ENCODE measurements around the gene IL1RAPL1.
"Not testable (repeated sequence)": the region's sequence is repeated elsewhere in the genome, so short reads cannot be mapped to it uniquely, and the experiment has no call there.

Gene IL1RAPL1

GRCh38 chrX:29285664-29286063, 698.4 kb downstream of the IL1RAPL1 start:
- no peak for DNase-seq

GRCh38 chrX:29295987-29296680, 708.9 kb downstream of the IL1RAPL1 start:
- DNase-seq: no peak

- no peak for DNase-seq
Observed at GRCh38 chrX:29297171-29297800, 710.0 kb downstream of the IL1RAPL1 start.

GRCh38 chrX:29299684-29300083, 712.4 kb downstream of the IL1RAPL1 start:
- DNase-seq: no peak

GRCh38 chrX:29308726-29309125, 721.5 kb downstream of the IL1RAPL1 start:
- no peak for DNase-seq

GRCh38 chrX:29315931-29316330, 728.7 kb downstream of the IL1RAPL1 start:
- no peak for DNase-seq

- DNase-seq: no peak
Observed at GRCh38 chrX:29318012-29318411, 730.8 kb downstream of the IL1RAPL1 start.

GRCh38 chrX:29332429-29332828, 745.2 kb downstream of the IL1RAPL1 start:
- DNase-seq: not testable (repeated sequence)

- DNase-seq: not testable (repeated sequence)
Observed at GRCh38 chrX:29333091-29333490, 745.8 kb downstream of the IL1RAPL1 start.

GRCh38 chrX:29348288-29348687, 761.0 kb downstream of the IL1RAPL1 start:
- no peak for DNase-seq

- DNase-seq: no peak
Observed at GRCh38 chrX:29359276-29359675, 772.0 kb downstream of the IL1RAPL1 start.

- not testable (repeated sequence) for DNase-seq
Observed at GRCh38 chrX:29374765-29375164, 787.5 kb downstream of the IL1RAPL1 start.

GRCh38 chrX:29376584-29376983, 789.3 kb downstream of the IL1RAPL1 start:
- no peak for DNase-seq

- DNase-seq: no peak
Observed at GRCh38 chrX:29382811-29383210, 795.6 kb downstream of the IL1RAPL1 start.

GRCh38 chrX:29388509-29388908, 801.3 kb downstream of the IL1RAPL1 start:
- no peak for DNase-seq

GRCh38 chrX:29397506-29397905, 810.3 kb downstream of the IL1RAPL1 start:
- DNase-seq: no peak

GRCh38 chrX:29407357-29407756, 820.1 kb downstream of the IL1RAPL1 start:
- DNase-seq: no peak

GRCh38 chrX:29419774-29420553, 832.7 kb downstream of the IL1RAPL1 start:
- no peak for DNase-seq

- no peak for DNase-seq
Observed at GRCh38 chrX:29422034-29422433, 834.8 kb downstream of the IL1RAPL1 start.

- no peak for DNase-seq
Observed at GRCh38 chrX:29431895-29432294, 844.6 kb downstream of the IL1RAPL1 start.

GRCh38 chrX:29432534-29432933, 845.3 kb downstream of the IL1RAPL1 start:
- no peak for DNase-seq

- DNase-seq: no peak
Observed at GRCh38 chrX:29434939-29435338, 847.7 kb downstream of the IL1RAPL1 start.

GRCh38 chrX:29435396-29435795, 848.1 kb downstream of the IL1RAPL1 start:
- no peak for DNase-seq

- no peak for DNase-seq
Observed at GRCh38 chrX:29447867-29448266, 860.6 kb downstream of the IL1RAPL1 start.
